ENCODE measurements around the gene KRT7. TPM values are rescaled to one million over a fixed set of nuclear protein-coding genes. Genes with fewer than 3 reads are reported as not detected.
"Not testable (repeated sequence)": the region's sequence is repeated elsewhere in the genome, so short reads cannot be mapped to it uniquely, and the experiment has no call there.

The KRT7 gene
- total RNA-seq, 1 donor from 2014 or later: 19.2 TPM

- DNase-seq: no peak
Observed at GRCh38 chr12:52231305-52232202, 1.5 kb upstream of the KRT7 start.

- no peak for DNase-seq
Observed at GRCh38 chr12:52232203-52232673, 805 bp upstream of the KRT7 start.

- DNase-seq: peak; percentile 18
Observed at GRCh38 chr12:52233462-52234207, 592 bp downstream of the KRT7 start.

GRCh38 chr12:52234223-52234810, 1.3 kb downstream of the KRT7 start:
- no peak for DNase-seq

- DNase-seq: no peak
Observed at GRCh38 chr12:52235001-52235764, 2.1 kb downstream of the KRT7 start.

GRCh38 chr12:52235822-52236361, 2.8 kb downstream of the KRT7 start:
- DNase-seq: no peak

GRCh38 chr12:52236386-52237050, 3.5 kb downstream of the KRT7 start:
- no peak for DNase-seq

GRCh38 chr12:52238207-52238840, 5.3 kb downstream of the KRT7 start:
- DNase-seq: no peak

GRCh38 chr12:52238916-52239646, 6.0 kb downstream of the KRT7 start:
- no peak for DNase-seq

GRCh38 chr12:52239767-52240166, 6.7 kb downstream of the KRT7 start:
- no peak for DNase-seq

- DNase-seq: not testable (repeated sequence)
Observed at GRCh38 chr12:52240247-52240646, 7.2 kb downstream of the KRT7 start.

- DNase-seq: no peak
Observed at GRCh38 chr12:52241205-52241842, 8.3 kb downstream of the KRT7 start.

GRCh38 chr12:52242442-52243258, 9.6 kb downstream of the KRT7 start:
- DNase-seq: no peak

GRCh38 chr12:52243259-52243855, 10.3 kb downstream of the KRT7 start:
- peak; percentile 40 for DNase-seq

- DNase-seq: peak; percentile 82
Observed at GRCh38 chr12:52243856-52244614, 11.0 kb downstream of the KRT7 start.

- no peak for DNase-seq
Observed at GRCh38 chr12:52244615-52244994, 11.6 kb downstream of the KRT7 start.

- DNase-seq: no peak
Observed at GRCh38 chr12:52245259-52245961, 12.4 kb downstream of the KRT7 start.
